ENCODE measurements around the gene CD200R1L. TPM values are rescaled to one million over a fixed set of nuclear protein-coding genes. Genes with fewer than 3 reads are reported as not detected.

The CD200R1L gene
- total and polyA plus RNA-seq, 2 experiments from 2014 or later: not detected

DNA sequence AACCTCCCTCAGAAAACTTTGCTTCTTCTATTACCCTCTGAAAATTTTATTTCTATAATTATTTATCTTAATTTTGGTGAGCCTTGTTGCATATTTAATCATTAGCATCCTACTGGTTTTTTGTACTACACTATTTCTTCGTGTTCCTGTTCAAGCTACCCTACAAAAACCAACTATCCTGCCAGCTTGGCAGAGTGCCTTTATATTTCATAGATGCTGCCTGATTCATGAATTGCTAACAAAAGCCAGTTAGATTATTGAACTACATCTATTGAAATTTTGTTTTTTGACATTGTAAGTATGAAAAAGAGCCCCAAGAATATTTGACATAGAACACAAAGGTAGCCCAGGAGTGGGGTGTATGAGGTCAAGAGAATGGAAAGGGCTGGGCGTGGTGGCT, 78.9 kb downstream of the CD200R1L start:
- Histone ChIP-seq H3K27me3 (ENCODE audit: insufficient read depth) (no peaks in the 10 kb centered on the region), H2AFZ (no peak overlapping the region), H3K4me3 (no peak overlapping the region), H3K4me2 (no peak overlapping the region), H3K27ac (ENCODE audit: low read depth) (no peak overlapping the region), H3K36me3 (ENCODE audit: insufficient read depth) (no peaks in the 10 kb centered on the region), H3K79me2 (replicated peaks; ENCODE audit: insufficient read depth) (no peaks in the 10 kb centered on the region), H3K4me1 (ENCODE audit: insufficient read depth) (no peaks in the 10 kb centered on the region), H3K9me2 (ENCODE audit: insufficient read depth) (peaks cover 3% of the 10 kb centered on the region), H4K20me1 (replicated peaks; ENCODE audit: insufficient read depth) (no peaks in the 10 kb centered on the region), H3F3A (replicated peaks; ENCODE audit: low read depth) (no peaks in the 10 kb centered on the region)
- DNase-seq (ENCODE audit: low spot score) (no peak), ATAC-seq (no peak)
- Mint-ChIP-seq H3K36me3 (ENCODE audit: low read depth) (no peaks in the 10 kb centered on the region), H3K4me1 (peaks cover 10% of the 10 kb centered on the region; the same call in 2 of the 3 replicates), H3K27me3 (ENCODE audit: insufficient read depth, low read depth, poor library complexity) (peaks cover 6% of the 10 kb centered on the region), H3K4me3 (no peak overlapping the region), H3K9me3 (no peaks in the 10 kb centered on the region; the same call in 2 of the 3 replicates), H3K27ac (no peak overlapping the region)
- TF ChIP-seq CREB1 (CRISPR knock-in tag; IDR thresholded peaks at IDR 0.05; ENCODE audit: low read depth) (no peak), EZH2phosphoT487 (IDR thresholded peaks at IDR 0.05; ENCODE audit: unreplicated experiment) (no peak), POLR2AphosphoS5 (IDR thresholded peaks at IDR 0.05; ENCODE audit: low read depth) (no peak), STAT1 (IDR thresholded peaks at IDR 0.05; ENCODE audit: unreplicated experiment) (no peak), EZH2 (IDR thresholded peaks at IDR 0.05; ENCODE audit: low read depth, unreplicated experiment) (no peak), JUNB (IDR thresholded peaks at IDR 0.05; ENCODE audit: unreplicated experiment) (no peak), NANOG (IDR thresholded peaks at IDR 0.05; ENCODE audit: borderline replicate concordance) (no peak)
- TF ChIP-seq, protein P1, sequence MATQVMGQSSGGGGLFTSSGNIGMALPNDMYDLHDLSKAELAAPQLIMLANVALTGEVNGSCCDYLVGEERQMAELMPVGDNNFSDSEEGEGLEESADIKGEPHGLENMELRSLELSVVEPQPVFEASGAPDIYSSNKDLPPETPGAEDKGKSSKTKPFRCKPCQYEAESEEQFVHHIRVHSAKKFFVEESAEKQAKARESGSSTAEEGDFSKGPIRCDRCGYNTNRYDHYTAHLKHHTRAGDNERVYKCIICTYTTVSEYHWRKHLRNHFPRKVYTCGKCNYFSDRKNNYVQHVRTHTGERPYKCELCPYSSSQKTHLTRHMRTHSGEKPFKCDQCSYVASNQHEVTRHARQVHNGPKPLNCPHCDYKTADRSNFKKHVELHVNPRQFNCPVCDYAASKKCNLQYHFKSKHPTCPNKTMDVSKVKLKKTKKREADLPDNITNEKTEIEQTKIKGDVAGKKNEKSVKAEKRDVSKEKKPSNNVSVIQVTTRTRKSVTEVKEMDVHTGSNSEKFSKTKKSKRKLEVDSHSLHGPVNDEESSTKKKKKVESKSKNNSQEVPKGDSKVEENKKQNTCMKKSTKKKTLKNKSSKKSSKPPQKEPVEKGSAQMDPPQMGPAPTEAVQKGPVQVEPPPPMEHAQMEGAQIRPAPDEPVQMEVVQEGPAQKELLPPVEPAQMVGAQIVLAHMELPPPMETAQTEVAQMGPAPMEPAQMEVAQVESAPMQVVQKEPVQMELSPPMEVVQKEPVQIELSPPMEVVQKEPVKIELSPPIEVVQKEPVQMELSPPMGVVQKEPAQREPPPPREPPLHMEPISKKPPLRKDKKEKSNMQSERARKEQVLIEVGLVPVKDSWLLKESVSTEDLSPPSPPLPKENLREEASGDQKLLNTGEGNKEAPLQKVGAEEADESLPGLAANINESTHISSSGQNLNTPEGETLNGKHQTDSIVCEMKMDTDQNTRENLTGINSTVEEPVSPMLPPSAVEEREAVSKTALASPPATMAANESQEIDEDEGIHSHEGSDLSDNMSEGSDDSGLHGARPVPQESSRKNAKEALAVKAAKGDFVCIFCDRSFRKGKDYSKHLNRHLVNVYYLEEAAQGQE (IDR thresholded peaks at IDR 0.05; ENCODE audit: unreplicated experiment): no peak
- TF ChIP-seq, protein P2, sequence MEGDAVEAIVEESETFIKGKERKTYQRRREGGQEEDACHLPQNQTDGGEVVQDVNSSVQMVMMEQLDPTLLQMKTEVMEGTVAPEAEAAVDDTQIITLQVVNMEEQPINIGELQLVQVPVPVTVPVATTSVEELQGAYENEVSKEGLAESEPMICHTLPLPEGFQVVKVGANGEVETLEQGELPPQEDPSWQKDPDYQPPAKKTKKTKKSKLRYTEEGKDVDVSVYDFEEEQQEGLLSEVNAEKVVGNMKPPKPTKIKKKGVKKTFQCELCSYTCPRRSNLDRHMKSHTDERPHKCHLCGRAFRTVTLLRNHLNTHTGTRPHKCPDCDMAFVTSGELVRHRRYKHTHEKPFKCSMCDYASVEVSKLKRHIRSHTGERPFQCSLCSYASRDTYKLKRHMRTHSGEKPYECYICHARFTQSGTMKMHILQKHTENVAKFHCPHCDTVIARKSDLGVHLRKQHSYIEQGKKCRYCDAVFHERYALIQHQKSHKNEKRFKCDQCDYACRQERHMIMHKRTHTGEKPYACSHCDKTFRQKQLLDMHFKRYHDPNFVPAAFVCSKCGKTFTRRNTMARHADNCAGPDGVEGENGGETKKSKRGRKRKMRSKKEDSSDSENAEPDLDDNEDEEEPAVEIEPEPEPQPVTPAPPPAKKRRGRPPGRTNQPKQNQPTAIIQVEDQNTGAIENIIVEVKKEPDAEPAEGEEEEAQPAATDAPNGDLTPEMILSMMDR (conservative IDR thresholded peaks at IDR 0.05; ENCODE audit: low read depth in 2 of 2): no peak

DNA sequence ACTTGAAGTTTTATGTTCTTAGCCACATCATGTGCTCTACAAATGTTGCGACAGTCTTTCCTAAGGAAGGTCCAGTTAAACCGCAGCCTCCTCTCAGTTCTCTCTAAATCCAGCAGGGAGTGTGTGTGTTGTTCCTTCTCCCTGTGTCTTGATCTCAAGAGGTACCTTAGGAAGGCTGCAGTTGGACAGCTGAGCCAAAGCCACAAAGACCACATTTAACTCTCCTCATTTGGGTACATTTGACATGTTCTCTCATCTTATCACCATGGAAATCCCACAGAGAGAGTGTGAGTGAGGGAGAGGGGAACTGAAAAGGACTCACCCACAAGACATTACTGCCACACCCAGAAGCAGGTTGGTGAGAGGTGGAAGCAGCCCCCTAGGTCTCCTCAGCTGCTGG, 79.5 kb downstream of the CD200R1L start:
- DNase-seq (ENCODE audit: low spot score): no peak
- Histone ChIP-seq H3K9me2 (ENCODE audit: insufficient read depth) (peaks cover 3% of the 10 kb centered on the region), H3K4me1 (ENCODE audit: insufficient read depth) (no peaks in the 10 kb centered on the region), H3K36me3 (ENCODE audit: insufficient read depth) (no peaks in the 10 kb centered on the region), H3K79me2 (replicated peaks; ENCODE audit: insufficient read depth) (no peaks in the 10 kb centered on the region), H2AFZ (no peak overlapping the region), H3K4me2 (no peak overlapping the region), H3K27me3 (ENCODE audit: insufficient read depth) (no peaks in the 10 kb centered on the region), H4K20me1 (replicated peaks; ENCODE audit: insufficient read depth) (no peaks in the 10 kb centered on the region), H3F3A (replicated peaks; ENCODE audit: low read depth) (no peaks in the 10 kb centered on the region), H3K27ac (ENCODE audit: low read depth) (no peak overlapping the region), H3K4me3 (no peak overlapping the region)
- Mint-ChIP-seq H3K27me3 (ENCODE audit: insufficient read depth, low read depth, poor library complexity) (peaks cover 6% of the 10 kb centered on the region), H3K4me3 (no peak overlapping the region), H3K36me3 (ENCODE audit: low read depth) (no peaks in the 10 kb centered on the region), H3K9me3 (no peaks in the 10 kb centered on the region; the same call in 2 of the 3 replicates), H3K4me1 (peaks cover 10% of the 10 kb centered on the region; the same call in 2 of the 3 replicates), H3K27ac (no peak overlapping the region)
- ATAC-seq: no peak
- TF ChIP-seq, protein P1 (IDR thresholded peaks at IDR 0.05; ENCODE audit: unreplicated experiment): no peak
- TF ChIP-seq POLR2AphosphoS5 (IDR thresholded peaks at IDR 0.05; ENCODE audit: low read depth) (no peak), EZH2phosphoT487 (IDR thresholded peaks at IDR 0.05; ENCODE audit: unreplicated experiment) (no peak), NANOG (IDR thresholded peaks at IDR 0.05; ENCODE audit: borderline replicate concordance) (no peak), EZH2 (IDR thresholded peaks at IDR 0.05; ENCODE audit: low read depth, unreplicated experiment) (no peak), STAT1 (IDR thresholded peaks at IDR 0.05; ENCODE audit: unreplicated experiment) (no peak)
- TF ChIP-seq, protein P2 (conservative IDR thresholded peaks at IDR 0.05; ENCODE audit: low read depth in 2 of 2): no peak
